Subcutaneous abdominal adipose tissue (tissue), 5 donors: ENCODE results near the gene C17orf75.

Experiments
- H3K27ac ChIP-seq: one replicate; pipeline ENCODE4 v1.7.0; 2013; ENCODE audit warnings: low read depth, mild to moderate bottlenecking, inconsistent platforms, low read length, moderate library complexity
- H3K27me3 ChIP-seq, 5 donors: one replicate each; pipeline ENCODE4 v1.7.0; 2013; ENCODE audit warnings: low read length in 5 of 5, inconsistent platforms in 1 of 5; ENCODE audit not compliant: control insufficient read depth in 5 of 5, insufficient read depth in 4 of 5
- H3K36me3 ChIP-seq, 5 donors: one replicate each; pipeline ENCODE4 v1.7.0; 2013; ENCODE audit warnings: low read length in 5 of 5; ENCODE audit not compliant: control insufficient read depth in 5 of 5, insufficient read depth in 5 of 5
- H3K4me1 ChIP-seq, 5 donors: one replicate each; pipeline ENCODE4 v1.7.0; 2013; ENCODE audit warnings: low read length in 5 of 5, mild to moderate bottlenecking in 3 of 5, moderate library complexity in 1 of 5; ENCODE audit not compliant: control insufficient read depth in 5 of 5, insufficient read depth in 5 of 5
- H3K4me3 ChIP-seq, 5 donors: one replicate each; pipeline ENCODE4 v1.7.0; 2013; ENCODE audit warnings: low read length in 5 of 5, low read depth in 1 of 5
- H3K9ac ChIP-seq, 5 donors: one replicate each; pipeline ENCODE4 v1.7.0; 2013; ENCODE audit warnings: low read length in 5 of 5, mild to moderate bottlenecking in 4 of 5, moderate library complexity in 3 of 5
- H3K9me3 ChIP-seq, 5 donors: one replicate each; pipeline ENCODE4 v1.7.0; 2013; ENCODE audit warnings: low read length in 5 of 5; ENCODE audit not compliant: control insufficient read depth in 5 of 5
- donor health status: healthy.
- donor health status: healthy.
- donor health status: healthy.
- donor health status: healthy.
- donor health status: healthy.

C17orf75 gene

DNA sequence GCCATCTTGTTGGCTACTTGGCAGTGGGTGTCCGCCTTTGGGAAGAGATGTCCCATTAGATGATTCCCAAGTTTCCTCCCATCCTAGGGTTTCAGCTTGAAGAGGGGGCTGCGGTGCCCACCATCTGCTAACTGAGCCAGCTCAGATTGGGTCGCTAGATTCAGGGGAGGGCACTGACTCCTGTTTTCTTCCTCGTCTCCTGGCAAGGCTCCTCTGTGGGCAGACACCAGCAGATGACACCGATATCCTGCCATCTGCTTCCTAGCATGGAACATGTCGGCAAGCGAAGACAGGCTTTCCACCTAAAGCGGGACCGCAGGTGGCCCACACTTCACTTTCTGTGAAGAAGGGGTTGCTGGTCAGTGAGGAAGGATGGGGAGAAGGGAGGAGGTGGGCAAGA, 27.3 kb downstream of the C17orf75 start:
- Histone ChIP-seq H3K4me1 (peaks cover 0 to 8% (median 7%) of the 10 kb centered on the region in 5 donors), H3K36me3 (no peaks in the 10 kb centered on the region), H3K27me3 (peaks cover 0 to 3% (median 0%) of the 10 kb centered on the region in 5 donors), H3K9ac (no peak overlapping the region), H3K4me3 (no peak overlapping the region), H3K9me3 (no peaks in the 10 kb centered on the region), H3K27ac (no peak overlapping the region)

DNA sequence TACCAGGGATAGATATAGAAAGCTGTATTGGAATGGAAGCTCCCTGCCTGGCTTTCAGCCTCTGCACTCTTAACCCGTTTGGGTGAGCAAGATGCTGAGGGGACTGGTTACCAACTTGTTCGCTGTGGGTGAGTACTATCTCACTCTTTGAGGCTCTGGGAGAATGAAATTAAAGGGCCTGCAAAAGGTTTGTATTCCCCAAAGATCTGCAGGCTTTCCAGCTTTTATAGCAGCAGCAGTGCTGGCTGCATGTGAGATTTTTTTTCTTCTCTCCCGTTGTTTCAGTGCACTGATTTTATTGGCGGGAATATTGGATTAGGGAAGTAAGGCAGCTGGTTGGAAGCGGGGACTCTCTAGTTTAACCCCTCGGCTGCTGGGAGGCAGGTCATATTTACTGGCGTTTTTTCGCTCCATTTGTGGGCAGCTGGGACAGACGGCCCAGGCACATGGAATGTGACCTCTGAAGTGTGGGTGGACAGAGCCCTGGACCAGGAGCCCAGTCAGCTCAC, 30.9 kb downstream of the C17orf75 start:
- H3K9ac ChIP-seq, result no peak overlapping the region
- H3K9me3 ChIP-seq, result peaks cover 0 to 2% (median 0%) of the 10 kb centered on the region in 5 donors
- H3K27ac ChIP-seq, result no peak overlapping the region
- H3K27me3 ChIP-seq, result peaks cover 0 to 11% (median 0%) of the 10 kb centered on the region in 5 donors
- peaks cover 0 to 2% (median 0%) of the 10 kb centered on the region in 5 donors for H3K36me3 ChIP-seq
- peaks cover 5 to 8% (median 7%) of the 10 kb centered on the region in 5 donors for H3K4me1 ChIP-seq
- peak overlapping the region in 4 of 5 donors; percentile 18 to 40 (median 24) for H3K4me3 ChIP-seq

DNA sequence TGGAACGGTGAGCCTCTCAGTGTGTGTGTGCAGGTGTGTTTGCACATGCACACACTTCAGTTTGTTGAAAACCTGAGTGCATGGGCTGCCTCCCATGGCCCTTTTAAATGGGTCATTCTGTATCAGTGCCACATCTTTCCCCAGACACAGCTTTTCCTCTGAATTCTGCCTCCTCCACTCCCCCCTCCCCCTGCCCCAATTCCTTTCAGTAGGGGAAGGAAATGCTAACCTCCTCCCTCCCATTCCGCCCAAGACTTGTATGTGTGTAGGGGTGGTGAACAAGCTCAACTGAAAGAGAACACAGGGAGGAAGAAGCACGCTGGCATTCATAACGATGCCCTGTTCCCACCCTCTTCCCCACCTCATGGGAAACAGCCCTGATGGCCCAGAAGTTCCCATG, 34.3 kb downstream of the C17orf75 start:
- Histone ChIP-seq H3K27ac (no peak overlapping the region), H3K27me3 (peaks cover 0 to 8% (median 0%) of the 10 kb centered on the region in 5 donors), H3K4me1 (peaks cover 5 to 20% (median 17%) of the 10 kb centered on the region in 5 donors), H3K36me3 (peaks cover 0 to 2% (median 0%) of the 10 kb centered on the region in 5 donors), H3K9ac (peak overlapping the region in 1 of 5 donors; percentile 100), H3K4me3 (no peak overlapping the region), H3K9me3 (peaks cover 0 to 2% (median 0%) of the 10 kb centered on the region in 5 donors)

DNA sequence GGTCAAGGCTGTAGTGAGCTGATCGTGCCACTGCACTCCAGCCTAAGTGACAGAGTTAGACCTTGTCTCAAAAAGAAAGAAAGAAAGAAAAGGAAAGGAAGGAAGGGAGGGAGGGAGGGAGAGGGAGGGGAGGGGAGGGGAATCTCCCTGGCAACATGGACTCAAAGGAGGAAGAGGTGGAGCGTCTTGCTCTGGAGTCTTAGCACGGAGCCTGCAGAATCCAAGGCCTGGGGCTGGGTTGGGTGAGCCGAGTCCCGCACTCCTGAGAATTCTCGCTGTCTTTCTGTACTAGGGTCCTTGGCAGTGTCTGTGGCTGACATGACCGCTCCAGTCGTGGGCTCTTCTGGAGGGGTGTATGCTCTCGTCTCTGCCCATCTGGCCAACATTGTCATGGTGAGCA, 36.9 kb downstream of the C17orf75 start:
- Histone ChIP-seq H3K27me3 (peaks cover 0 to 8% (median 0%) of the 10 kb centered on the region in 5 donors), H3K9me3 (peaks cover 0 to 2% (median 0%) of the 10 kb centered on the region in 5 donors), H3K9ac (no peak overlapping the region), H3K4me3 (no peak overlapping the region), H3K36me3 (peaks cover 0 to 2% (median 0%) of the 10 kb centered on the region in 5 donors), H3K4me1 (peaks cover 5 to 14% (median 11%) of the 10 kb centered on the region in 5 donors), H3K27ac (no peak overlapping the region)

DNA sequence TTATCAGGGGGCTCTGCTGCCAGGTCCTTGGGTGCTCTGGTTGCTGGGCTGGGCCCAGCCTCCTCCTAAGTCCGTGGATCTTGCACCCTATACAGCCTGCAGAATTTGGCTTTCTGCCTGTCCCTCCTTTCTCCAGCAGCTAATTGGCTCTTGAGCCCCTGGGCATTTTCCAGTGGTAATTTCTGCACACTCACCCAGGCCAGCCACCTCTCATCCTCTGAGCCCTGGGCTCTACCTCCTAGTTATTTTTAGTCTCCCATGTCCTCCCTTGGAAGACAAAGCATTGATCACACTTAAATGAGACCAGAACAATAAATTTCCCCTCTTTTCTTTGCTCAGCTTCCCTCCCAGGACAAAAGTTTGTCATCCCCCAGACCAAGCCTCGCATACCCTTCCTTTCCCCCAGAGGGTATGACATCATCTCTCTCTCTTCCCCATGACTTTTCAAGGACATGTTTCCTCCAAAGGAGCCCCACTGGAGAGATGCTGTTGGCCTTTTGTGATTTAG, 38.1 kb downstream of the C17orf75 start:
- Histone ChIP-seq H3K9ac (no peak overlapping the region), H3K27ac (no peak overlapping the region)

DNA sequence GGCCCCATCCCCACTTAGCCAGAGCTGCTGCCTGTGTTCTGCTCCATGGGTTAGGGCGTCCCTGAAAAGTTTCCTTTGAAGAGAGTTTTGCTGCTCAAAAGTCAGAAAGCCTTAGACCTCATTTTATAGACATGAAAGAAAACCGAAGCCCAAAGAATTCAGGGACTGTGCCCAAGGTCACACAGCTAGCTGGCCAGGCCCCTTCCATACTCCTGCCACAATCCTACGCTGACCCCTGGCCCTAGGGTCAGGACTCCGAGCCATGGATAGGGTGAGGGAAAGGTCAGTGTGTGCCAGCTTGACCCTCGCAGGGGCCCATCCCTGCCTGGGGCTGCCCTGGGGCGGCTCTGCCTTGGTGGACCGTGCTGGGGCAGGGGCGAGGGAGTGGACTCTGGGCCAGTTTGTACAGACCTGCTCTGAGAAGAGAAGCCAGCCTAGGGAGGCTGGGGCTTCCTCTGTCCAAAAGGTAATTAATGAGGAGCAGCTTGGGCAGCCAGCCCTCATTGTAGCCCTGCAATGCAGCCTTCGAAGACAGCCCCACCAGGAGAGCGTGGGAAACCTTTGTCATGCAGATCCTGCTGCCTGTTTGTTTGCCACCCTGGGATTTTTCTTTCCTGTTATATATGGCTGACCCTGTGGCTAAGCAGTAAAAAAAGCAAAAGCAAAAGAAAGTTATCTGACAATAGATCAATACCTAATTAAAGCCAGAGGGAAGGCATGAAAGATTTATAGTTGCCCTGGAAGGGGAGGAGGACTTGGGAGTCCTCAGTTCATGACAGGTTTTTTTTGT, 38.9 kb downstream of the C17orf75 start:
- H3K27ac ChIP-seq, result no peak overlapping the region
- peaks cover 0 to 2% (median 0%) of the 10 kb centered on the region in 5 donors for H3K36me3 ChIP-seq
- no peak overlapping the region for H3K4me3 ChIP-seq
- H3K9ac ChIP-seq, result no peak overlapping the region
- peaks cover 6 to 25% (median 19%) of the 10 kb centered on the region in 5 donors for H3K4me1 ChIP-seq
- H3K9me3 ChIP-seq, result peaks cover 0 to 2% (median 0%) of the 10 kb centered on the region in 5 donors
- H3K27me3 ChIP-seq, result peaks cover 0 to 7% (median 0%) of the 10 kb centered on the region in 5 donors

More for the DNA sequence above, 38.1 kb downstream of the C17orf75 start:
- Histone ChIP-seq H3K9me3 (peaks cover 0 to 2% (median 0%) of the 10 kb centered on the region in 5 donors), H3K27me3 (peaks cover 0 to 8% (median 0%) of the 10 kb centered on the region in 5 donors), H3K36me3 (peaks cover 0 to 2% (median 0%) of the 10 kb centered on the region in 5 donors), H3K4me1 (peaks cover 5 to 18% (median 11%) of the 10 kb centered on the region in 5 donors), H3K4me3 (no peak overlapping the region)

DNA sequence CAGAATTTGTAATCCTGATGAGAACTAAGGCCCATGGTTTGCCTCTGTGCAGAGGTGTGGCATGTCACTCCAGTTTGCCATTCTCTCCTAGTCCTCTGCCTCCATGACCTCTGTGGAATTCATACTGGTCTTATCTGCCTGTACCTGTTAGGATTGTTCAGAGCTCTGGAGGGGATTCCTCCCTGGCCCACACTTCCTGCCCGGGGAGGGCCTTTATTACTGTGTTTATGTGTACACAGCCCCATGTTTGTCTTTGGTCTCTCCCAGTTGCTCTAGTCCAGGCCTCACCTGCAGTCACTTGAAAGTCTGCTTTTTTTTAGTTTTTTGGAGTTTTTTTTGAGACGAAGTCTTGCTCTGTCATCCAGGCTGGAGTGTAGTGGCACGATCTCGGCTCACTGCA, 39.9 kb downstream of the C17orf75 start:
- Histone ChIP-seq H3K4me1 (peaks cover 2 to 25% (median 19%) of the 10 kb centered on the region in 5 donors), H3K27ac (no peak overlapping the region), H3K9ac (no peak overlapping the region), H3K27me3 (no peaks in the 10 kb centered on the region), H3K4me3 (no peak overlapping the region), H3K36me3 (no peaks in the 10 kb centered on the region), H3K9me3 (no peaks in the 10 kb centered on the region)

DNA sequence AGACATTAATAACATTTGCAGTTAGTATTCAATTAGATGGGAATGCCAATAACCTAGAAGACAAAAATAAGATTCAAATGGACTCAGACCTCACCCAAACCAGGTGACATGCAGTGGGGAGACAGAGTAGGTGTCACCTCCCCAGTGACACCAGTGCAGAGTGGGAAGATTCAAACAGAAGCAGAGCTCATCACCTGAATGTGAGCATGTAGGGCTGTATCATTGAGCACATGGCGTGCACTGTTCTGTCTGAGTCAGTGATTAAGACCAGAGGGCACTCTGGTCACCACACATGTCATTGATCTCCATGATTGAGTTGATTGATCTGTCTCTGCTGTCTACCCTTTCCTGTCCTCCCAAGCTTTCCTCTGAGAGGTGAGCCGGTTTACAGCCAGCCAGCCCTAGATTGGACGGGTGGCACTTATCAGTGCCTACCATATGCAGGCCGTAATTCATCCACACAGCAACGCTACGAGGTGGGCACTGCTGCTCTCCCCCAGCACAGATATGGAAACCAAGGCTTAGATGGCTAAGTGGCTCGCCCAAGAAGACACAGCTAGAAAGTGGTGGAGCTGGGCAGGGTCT, 42.3 kb downstream of the C17orf75 start:
- Histone ChIP-seq H3K36me3 (no peaks in the 10 kb centered on the region), H3K9ac (no peak overlapping the region), H3K4me3 (no peak overlapping the region), H3K9me3 (no peaks in the 10 kb centered on the region), H3K4me1 (peaks cover 2 to 25% (median 19%) of the 10 kb centered on the region in 5 donors), H3K27ac (no peak overlapping the region), H3K27me3 (no peaks in the 10 kb centered on the region)

DNA sequence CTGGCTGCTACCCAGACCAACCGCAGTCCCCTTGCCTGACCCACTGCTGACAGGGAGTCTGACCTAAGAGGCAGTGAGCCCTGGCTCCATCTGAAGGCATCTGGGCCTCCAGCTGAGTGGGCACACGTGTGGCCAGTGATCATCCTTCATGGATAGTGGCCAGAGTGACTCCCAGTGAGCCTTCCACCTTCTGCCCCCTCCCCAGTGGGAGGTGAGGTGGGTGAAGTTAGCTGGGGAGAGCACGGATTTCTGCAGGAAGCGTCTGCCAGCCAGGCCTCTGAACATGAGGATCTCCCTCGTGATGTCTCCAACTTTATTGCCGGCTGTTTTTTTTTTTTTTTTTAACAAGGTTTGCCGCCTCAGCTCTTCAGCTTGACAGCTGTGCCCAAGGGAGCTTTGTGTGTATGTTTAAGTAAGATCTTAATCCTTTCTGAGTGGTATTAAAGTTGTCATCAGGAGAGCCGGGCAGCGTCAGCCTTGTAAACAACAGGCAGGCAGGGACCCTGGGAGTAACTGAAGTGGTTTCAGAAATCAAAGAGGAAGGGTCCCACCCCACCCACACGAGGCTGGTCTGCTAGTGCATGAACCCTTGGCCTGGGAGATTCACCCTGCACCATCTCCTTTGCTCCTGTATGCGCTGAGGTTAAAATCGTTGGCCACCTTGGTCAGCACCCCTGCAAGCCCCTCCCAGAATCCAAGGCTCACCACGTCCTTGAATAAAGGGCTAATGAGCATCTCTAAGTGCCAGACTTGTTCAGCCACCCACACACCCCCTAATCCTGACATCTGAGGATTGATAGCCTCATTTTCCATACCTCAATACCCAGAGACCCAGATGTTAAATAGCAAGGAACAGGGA, 43.0 kb downstream of the C17orf75 start:
- H3K9me3 ChIP-seq, result no peaks in the 10 kb centered on the region
- peaks cover 2 to 25% (median 19%) of the 10 kb centered on the region in 5 donors for H3K4me1 ChIP-seq

More for the DNA sequence above, 43.0 kb downstream of the C17orf75 start:
- Histone ChIP-seq H3K36me3 (no peaks in the 10 kb centered on the region), H3K9ac (no peak overlapping the region), H3K27me3 (no peaks in the 10 kb centered on the region), H3K27ac (no peak overlapping the region), H3K4me3 (peak overlapping the region in 1 of 5 donors; percentile 23)
